HG03571 (cell line): Measurements from ENCODE around the gene MST1.
A peak's percentile ranks its signal among the peaks of the same experiment; 100 is the strongest.

Source experiments
- ATAC-seq: cut with Tn5 transposase; IDR thresholded peaks from one replicate; pipeline ENCODE4 v1.9.1; 2021; ENCODE audit not compliant: unreplicated experiment

Gene MST1

DNA sequence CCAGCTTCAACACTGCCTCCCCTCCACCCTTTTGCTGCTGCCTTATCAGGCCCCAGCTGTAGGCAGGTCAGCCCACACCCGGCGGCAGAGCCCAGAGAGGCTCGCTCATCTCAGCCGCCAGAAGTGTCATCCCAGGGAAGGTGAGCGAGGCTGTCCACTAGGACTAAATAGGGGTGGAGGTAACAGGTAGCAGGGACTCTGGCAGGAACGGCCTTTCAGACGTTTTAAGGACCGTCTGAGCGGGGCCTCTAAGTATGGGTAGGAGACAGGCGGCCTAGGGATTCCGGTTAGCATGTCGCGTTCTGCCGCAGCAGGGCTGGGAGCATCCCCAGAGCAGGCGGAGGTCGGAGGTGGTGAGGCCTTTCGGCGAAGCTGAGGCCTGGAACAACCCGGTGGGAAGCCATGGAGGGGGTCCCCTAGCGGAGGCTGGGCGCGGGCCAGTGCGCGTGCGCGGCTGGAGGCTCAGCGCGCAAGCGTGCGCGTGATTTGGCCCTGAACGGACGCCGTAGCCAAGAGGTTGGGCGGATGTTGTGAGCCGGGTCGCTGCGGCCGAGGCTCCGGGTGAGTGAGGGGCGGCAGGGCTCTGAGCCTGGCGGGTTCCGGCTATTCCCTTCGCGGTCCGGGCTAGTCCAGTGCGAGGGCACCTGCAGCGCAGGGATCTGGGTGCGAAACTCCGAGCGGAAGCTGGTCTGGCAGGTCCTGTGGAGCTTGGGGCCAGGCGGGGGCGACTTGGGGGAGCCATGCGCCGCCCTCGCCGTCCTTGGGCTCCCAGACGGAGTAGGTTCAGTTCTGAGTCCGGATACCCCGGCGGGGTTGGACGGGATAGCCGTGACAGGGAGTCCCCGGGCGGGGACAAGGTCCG lies at the start of gene MST1, which contains the start of gene RNF123:
MST1 (minus strand) TSS at position 429 of the 862 bp plus-strand sequence. CDS start 783 bp downstream, outside the sequence.
RNF123 (plus strand) TSS at position 512 of the 862 bp plus-strand sequence. CDS start 1,609 bp downstream, outside the sequence.
- ATAC-seq, result peak; percentile 49

GRCh38 chr3:49738067-49738713 lies 48.9 kb upstream of the MST1 start:
- no peak for ATAC-seq

DNA sequence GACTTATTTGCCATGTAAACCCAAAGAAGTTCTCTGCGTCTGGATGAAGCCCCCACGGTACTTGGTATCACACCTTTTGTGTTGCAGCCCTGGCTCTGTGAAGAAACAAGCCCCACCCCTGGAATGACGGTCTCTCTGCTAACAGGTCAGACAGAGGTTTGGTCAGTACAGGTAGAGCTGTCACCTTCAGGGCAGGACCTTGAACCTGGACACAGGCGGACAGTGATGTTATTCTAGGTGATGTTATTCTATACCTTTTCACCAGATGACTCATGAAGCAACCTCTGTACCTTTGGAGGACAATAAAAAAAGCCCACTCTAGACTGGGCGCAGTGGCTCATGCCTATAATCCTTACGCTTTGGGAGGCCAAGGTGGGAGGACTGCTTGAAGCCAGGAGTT lies 45.5 kb upstream of the MST1 start:
- no peak for ATAC-seq

DNA sequence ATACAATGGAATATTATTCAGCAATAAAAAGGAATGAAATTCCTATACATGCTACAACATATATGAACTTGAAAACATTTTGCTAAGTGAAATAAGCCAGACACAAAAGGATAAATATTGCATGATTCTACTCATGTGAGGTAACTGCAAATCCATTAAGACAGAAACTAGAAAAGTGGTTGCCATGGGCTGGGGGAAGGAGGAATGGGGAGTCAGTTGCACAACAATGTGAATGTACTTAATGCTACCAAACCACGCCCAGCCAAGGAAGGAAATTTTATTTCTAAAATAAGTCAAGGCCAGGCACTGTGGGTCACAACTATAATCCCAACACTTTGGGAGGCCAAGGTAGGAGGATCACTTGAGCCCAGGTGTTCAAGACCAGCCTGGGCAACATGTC lies 44.3 kb upstream of the MST1 start:
- ATAC-seq, result no peak

GRCh38 chr3:49732597-49732996 lies 43.3 kb upstream of the MST1 start:
- ATAC-seq, result no peak

DNA sequence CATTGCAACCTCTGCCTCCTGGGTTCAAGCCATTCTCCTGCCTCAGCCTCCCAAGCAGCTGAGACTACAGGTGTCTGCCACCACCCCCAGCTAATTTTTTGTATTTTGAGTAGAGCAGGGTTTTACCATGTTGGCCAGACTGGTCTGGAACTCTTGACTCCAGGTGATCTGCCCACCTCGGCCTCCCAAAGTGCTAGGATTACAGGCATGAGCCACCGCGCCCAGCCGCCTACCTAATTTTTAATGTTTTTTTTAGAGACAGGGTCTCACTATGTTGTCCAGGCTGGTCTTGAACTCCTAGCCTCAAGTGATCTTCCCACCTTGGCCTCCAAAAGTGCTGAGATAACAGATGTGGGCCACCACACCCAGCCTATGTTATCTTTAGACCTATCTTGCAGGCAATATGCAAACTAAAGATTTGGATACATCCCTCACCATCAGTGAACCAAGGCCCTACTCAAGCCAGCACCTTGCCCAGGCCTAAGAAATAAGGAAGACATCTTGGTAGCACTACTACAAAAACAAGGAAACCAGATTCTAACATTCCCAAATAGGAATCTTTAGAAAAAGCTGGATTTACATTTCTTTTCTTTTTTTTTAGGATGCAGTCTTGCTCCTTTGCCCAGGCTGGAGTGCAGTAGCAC lies 40.8 kb upstream of the MST1 start:
- no peak for ATAC-seq

DNA sequence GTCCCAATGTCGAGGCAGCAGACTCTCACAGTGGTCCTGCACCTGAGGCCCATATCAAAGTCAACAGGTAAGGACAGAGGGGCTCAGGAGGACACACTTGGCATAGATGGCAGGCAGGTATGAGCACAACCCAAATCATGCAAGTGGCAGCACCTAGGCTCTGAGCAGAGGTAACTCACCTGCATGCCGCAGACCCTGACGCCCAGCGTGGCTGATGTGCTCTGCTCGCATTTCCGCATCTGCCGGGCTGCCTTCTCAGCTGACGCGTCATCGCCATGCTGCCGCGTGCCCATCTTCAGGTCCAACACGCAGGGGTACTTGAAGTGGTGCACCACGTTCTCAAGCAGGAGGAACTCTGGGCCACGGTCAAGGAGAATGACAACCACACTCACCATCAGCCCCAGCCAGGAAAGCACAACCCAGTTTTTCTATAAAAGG lies 38.7 kb upstream of the MST1 start:
- no peak for ATAC-seq

- no peak for ATAC-seq
Measured at GRCh38 chr3:49727154-49727923, 38.1 kb upstream of the MST1 start.

DNA sequence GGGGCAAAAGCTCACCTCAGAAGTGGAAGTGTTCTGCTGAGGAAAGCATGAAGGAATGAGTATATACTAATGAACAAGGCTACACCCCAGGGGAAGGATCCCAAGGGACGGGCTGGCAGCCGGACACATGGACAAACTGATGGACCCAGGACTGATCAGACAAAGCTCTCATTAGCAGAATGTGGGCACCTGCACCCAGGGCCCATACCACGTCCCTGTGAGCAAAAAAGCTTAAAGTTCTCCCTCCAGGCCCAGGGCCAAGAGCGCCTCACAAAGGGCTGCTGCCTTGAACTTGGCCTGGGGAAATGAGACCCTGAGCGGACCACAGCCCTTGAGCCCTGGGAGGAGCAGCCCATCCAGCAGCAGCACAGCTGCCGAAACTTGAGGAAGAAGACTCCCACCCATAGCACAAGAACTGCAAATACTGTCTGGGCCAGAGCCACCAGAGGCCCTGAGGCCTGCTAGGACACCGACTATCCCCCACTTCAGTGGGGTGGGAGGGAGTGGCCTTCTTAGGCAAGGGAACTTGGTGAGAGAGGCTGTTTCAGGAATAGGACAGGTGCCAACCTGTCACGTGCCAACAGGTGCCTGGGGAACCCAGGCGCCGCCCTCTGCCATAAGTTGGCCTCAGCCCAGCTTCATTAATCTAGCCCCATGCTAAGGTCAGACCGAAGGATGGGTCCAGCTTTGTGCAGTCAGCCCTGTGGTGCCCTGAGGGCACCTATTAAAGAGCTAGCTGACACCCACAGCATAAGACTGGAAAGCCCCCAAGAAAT lies 36.8 kb upstream of the MST1 start:
- ATAC-seq, result no peak

DNA sequence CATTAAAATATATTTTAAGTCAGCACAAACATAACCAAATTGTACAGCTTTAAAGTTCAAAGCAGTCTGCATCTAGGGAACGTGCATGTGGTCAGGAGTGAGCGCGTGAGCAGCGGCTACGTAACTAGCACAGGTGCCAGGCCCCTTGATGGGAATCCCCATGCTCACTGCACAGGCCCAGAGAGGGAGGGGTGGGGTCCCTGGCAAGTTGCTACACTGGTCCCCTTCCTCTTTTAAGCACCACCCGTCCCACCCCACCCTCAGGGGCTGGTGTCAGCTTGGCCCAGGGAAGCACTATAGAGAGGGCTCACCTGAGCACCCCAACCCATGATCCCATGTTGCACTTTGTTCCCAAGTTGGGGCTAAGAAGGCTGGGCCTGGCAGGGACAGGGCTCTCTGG lies 35.3 kb upstream of the MST1 start:
- no peak for ATAC-seq

GRCh38 chr3:49723628-49724551 lies 34.6 kb upstream of the MST1 start, which contains the start of gene GMPPB:
TSS of gene GMPPB (minus strand) at chr3:49723951. CDS start at chr3:49723726, 225 bp downstream.
- ATAC-seq, result peak; percentile 76

DNA sequence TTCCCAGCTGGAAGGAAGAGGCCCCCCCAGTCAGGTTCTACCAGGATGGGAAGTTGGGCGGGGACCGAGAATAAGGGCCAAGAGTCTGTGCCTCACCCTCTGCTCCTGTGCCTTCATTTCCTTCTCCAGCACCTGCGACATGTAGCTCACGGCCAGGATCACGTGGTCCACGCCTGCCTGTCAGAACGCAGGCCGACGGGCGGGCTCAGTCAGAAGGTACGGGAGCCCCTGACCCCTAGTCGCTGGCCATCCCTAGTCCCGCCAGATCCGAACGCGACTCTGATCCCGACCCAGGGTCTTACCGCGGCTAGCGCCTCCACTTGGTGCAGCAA lies 34.0 kb upstream of the MST1 start:
- peak; percentile 2 for ATAC-seq

- ATAC-seq, result no peak
Measured at GRCh38 chr3:49722896-49723295, 33.6 kb upstream of the MST1 start.

GRCh38 chr3:49721896-49722781 lies 32.9 kb upstream of the MST1 start:
- ATAC-seq, result no peak

- no peak for ATAC-seq
Measured at GRCh38 chr3:49721596-49721895, 32.3 kb upstream of the MST1 start.

- no peak for ATAC-seq
Measured at GRCh38 chr3:49720855-49721595, 31.8 kb upstream of the MST1 start.

DNA sequence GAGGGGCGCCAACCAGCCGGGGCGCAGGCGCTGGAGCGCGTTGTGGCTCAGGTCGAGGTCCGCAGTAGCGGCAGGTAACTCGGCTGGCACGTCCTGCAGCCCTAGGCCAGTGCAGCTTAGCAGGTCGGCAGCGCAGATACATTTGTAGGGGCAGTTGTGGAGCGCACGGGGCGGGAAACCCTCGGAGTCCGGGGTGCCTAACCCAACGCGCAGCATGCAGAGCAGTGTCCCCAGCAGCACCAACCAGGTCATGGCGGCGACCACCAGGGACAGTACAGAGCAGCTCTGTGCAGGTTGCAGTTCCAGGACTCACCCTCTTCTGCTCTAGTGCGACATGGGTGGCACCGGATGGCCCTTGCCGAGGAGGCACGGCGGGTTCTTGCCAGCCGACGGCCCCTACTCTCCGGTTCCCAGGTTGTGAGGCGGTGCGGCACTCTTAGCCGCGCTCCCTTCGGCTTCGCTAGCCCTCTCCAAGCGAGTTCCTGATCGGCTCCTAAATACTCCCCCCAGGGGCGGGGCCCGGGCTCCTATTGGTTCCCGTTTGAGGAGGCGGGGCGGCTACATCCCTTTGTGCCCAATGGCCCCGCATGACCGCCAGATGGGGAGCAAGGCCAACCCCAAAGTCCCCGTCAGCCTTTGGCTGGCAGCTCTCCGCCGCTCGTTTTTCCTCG lies 30.1 kb upstream of the MST1 start, which contains the start of gene AMIGO3:
AMIGO3 (minus strand) TSS at position 471 of the 671 bp plus-strand sequence; CDS start at position 252, 219 bp downstream.
- peak; percentile 43 for ATAC-seq
